K562 (cell line): ENCODE results near the gene NEUROD2. TPM values are rescaled to one million over a fixed set of nuclear protein-coding genes. Genes with fewer than 3 reads are reported as not detected.

Experiments
- ATAC-seq: fragments of 200-7000 bp; cut with Tn5 transposase; 3 replicates; pipeline ENCODE4 v1.9.1; 2020; ENCODE audit warnings: moderate library complexity
- BruUV-seq: library from RNA; stranded (reverse); fragments of 400-500 nt; replicated peaks from 2 replicates; lab custom pipeline; 2021; lab: Mats Ljungman, UMichigan
- CTCF ChIA-PET: fragments of 300-600 bp; formaldehyde crosslinking; extraction: SDS; loops from one replicate; lab custom pipeline; 2021; ENCODE audit warnings: low intra/inter-chr PET ratio; lab: Yijun Ruan, JAX
- POLR2A ChIA-PET: fragments of 300-600, 350-650 bp; sonication (Branson Sonifier 250); formaldehyde crosslinking; extraction: SDS; loops from one replicate; lab custom pipeline; 2021; ENCODE audit warnings: antibody characterized with exemption, inconsistent platforms; lab: Yijun Ruan, JAX
- DNase-seq, 4 experiments: peaks; one replicate each; pipeline versions ENCODE4 v3.0.0 to v3.0.0-alpha.2; 2011 to 2018; ENCODE audit warnings: low spot score in 3 of 4, mixed read lengths in 3 of 4; ENCODE audit errors: extremely low read depth in 1 of 4
- FAIRE-seq: peaks from 2 replicates; lab custom pipeline; 2011; peaks lifted over from hg19 to GRCh38; lab: Jason Lieb, UNC
- H2AFZ ChIP-seq: 2 replicates; pipeline ENCODE4 v1.6.0; 2011; ENCODE audit warnings: low read depth, low read length, control low read depth, inconsistent platforms
- H3K27ac ChIP-seq: fragments of 200-600 bp; 3 replicates; pipeline ENCODE4 v1.8.0; 2011; ENCODE audit warnings: low read depth, mild to moderate bottlenecking, control low read depth, inconsistent platforms, low read length, moderate library complexity, mixed read lengths; ENCODE audit errors: extremely low read depth
- H3K27me3 ChIP-seq, 2 experiments: fragments of 300-600 bp in 1 of 2; 2 replicates in 1 of 2; 3 replicates in 1 of 2; pipeline versions ENCODE4 v1.6.0 to v1.8.0; 2011; ENCODE audit warnings: inconsistent platforms in 2 of 2, low read length in 2 of 2, mild to moderate bottlenecking in 1 of 2, mixed read lengths in 1 of 2, moderate library complexity in 1 of 2; ENCODE audit not compliant: control insufficient read depth in 2 of 2, insufficient read depth in 2 of 2
- H3K36me3 ChIP-seq: fragments of 300-600 bp; 3 replicates; pipeline ENCODE4 v1.8.0; 2011; ENCODE audit warnings: mild to moderate bottlenecking, low read length, inconsistent platforms; ENCODE audit not compliant: control insufficient read depth, insufficient read depth
- H3K4me1 ChIP-seq, 2 experiments: fragments of 200-600 bp in 1 of 2; replicated peaks in 1 of 2; 2 replicates in 1 of 2; 3 replicates in 1 of 2; pipeline versions ENCODE4 v1.5.1 to v1.8.0; 2011; ENCODE audit warnings: inconsistent platforms in 2 of 2, low read length in 2 of 2, mild to moderate bottlenecking in 1 of 2, mixed read lengths in 1 of 2, moderate library complexity in 1 of 2; ENCODE audit not compliant: control insufficient read depth in 2 of 2, insufficient read depth in 2 of 2
- H3K4me2 ChIP-seq: 2 replicates; pipeline ENCODE4 v1.6.1; 2011; ENCODE audit warnings: low read length, control low read depth, inconsistent platforms, mixed read lengths; ENCODE audit not compliant: insufficient read depth
- H3K4me3 ChIP-seq: fragments of 200-600 bp; sonication (generic), shearing (Covaris generic); 2 replicates; pipeline ENCODE4 v1.5.1; 2016; ENCODE audit warnings: control low read depth, inconsistent platforms
- H3K79me2 ChIP-seq: fragments of 200-600 bp; 3 replicates; pipeline ENCODE4 v1.8.0; 2011; ENCODE audit warnings: low read length, inconsistent platforms; ENCODE audit not compliant: control insufficient read depth, insufficient read depth
- H3K9ac ChIP-seq, 2 experiments: 2 replicates each; pipeline versions ENCODE4 v1.6.0 to v1.6.1; 2011; ENCODE audit warnings: low read depth in 2 of 2, low read length in 2 of 2, control low read depth in 1 of 2, inconsistent platforms in 1 of 2, mild to moderate bottlenecking in 1 of 2, mixed read lengths in 1 of 2; ENCODE audit not compliant: insufficient read depth in 1 of 2
- H3K9me1 ChIP-seq: one replicate; pipeline ENCODE4 v1.6.0; 2011; ENCODE audit warnings: inconsistent platforms, mild to moderate bottlenecking, low read length, moderate library complexity; ENCODE audit not compliant: control insufficient read depth, insufficient read depth
- H3K9me3 ChIP-seq: replicated peaks from 2 replicates; pipeline ENCODE4 v1.5.1; 2011; ENCODE audit warnings: low read depth, low read length, inconsistent platforms; ENCODE audit not compliant: control insufficient read depth, insufficient read depth
- H4K20me1 ChIP-seq: replicated peaks from 2 replicates; pipeline ENCODE4 v1.6.1; 2011; ENCODE audit warnings: low read length, inconsistent platforms, mixed read lengths; ENCODE audit not compliant: control insufficient read depth, insufficient read depth
- ATF3 ChIP-seq, 2 experiments: fragments of 450-650 bp in 1 of 2; sonication (generic) in 1 of 2; formaldehyde crosslinking in 1 of 2; IDR thresholded peaks in 1 of 2; conservative IDR thresholded peaks in 1 of 2; 2 replicates each; pipeline versions ENCODE4 v1.6.1 to v1.8.1; 2016 to 2023; ENCODE audit warnings: mild to moderate bottlenecking in 2 of 2, moderate library complexity in 2 of 2, inconsistent platforms in 1 of 2, missing genetic modification reagents in 1 of 2
- FOSL1 ChIP-seq: fragments of 200-800 bp; sonication (Bioruptor generic); conservative IDR thresholded peaks from 2 replicates; pipeline ENCODE4 v1.6.1; 2016; ENCODE audit warnings: missing genetic modification characterization, missing compliant biosample characterization
- HMG20A ChIP-seq: fragments of 450-650 bp; formaldehyde crosslinking; conservative IDR thresholded peaks from 2 replicates; pipeline ENCODE4 v1.4.0; 2020; ENCODE audit warnings: mild to moderate bottlenecking, mixed read lengths
- JUND ChIP-seq, 2 experiments: IDR thresholded peaks; 2 replicates in 1 of 2; 3 replicates in 1 of 2; pipeline ENCODE4 v1.6.1; 2011; ENCODE audit warnings: borderline replicate concordance in 2 of 2, low read depth in 2 of 2, low read length in 2 of 2, improper control_type of control experiment in 1 of 2, missing biosample characterization in 1 of 2, missing genetic modification characterization in 1 of 2, missing genetic modification reagents in 1 of 2
- MIER1 ChIP-seq: fragments of 450-650 bp; IDR thresholded peaks from 2 replicates; pipeline ENCODE4 v1.6.1; 2016; ENCODE audit warnings: antibody characterized with exemption, mild to moderate bottlenecking, low read depth
- PHB ChIP-seq: fragments of 250-450 bp; sonication (Bioruptor Pico); IDR thresholded peaks from 2 replicates; pipeline ENCODE4 v1.5.0; 2021
- RHOXF2B ChIP-seq: fragments of 250-450 bp; sonication (Bioruptor Pico); conservative IDR thresholded peaks from 2 replicates; pipeline ENCODE4 v1.5.1; 2021
- ZNF274 ChIP-seq: IDR thresholded peaks from 2 replicates; pipeline ENCODE4 v1.6.1; 2011; ENCODE audit warnings: low read depth, mild to moderate bottlenecking, low read length, moderate library complexity, borderline replicate concordance
- WGBS: fragments of 100-300 bp; shearing (Covaris generic); methylation state at CpG from one replicate; pipeline ENCODE4 v1.1.6; 2016; ENCODE audit warnings: low coverage, mixed read lengths; ENCODE audit not compliant: insufficient coverage; ENCODE audit errors: missing lambda C conversion rate; 5-methylcytosine and 5-hydroxymethylcytosine counted together
- in situ Hi-C: fragments of 300-500 bp; cut with MboI; formaldehyde crosslinking; loops from 4 replicates; pipeline ENCODE4 v1.15.0; 2018; ENCODE audit warnings: inconsistent platforms, mixed read lengths
- intact Hi-C: fragments of 100-400 bp; cut with micrococcal nuclease; formaldehyde crosslinking; loops from 2 replicates; pipeline ENCODE4 v1.14.2; 2022
- polyA plus RNA-seq, 8 experiments: library from polyadenylated mRNA; depleted of rRNA in 4 of 8; stranded (reverse) in 5 of 8; unstranded in 3 of 8; fragments of >200 nt; fragmentation: Nextera tagmentation in 2 of 8; fragmentation: Illumina TruSeq in 1 of 8; extraction: Ambion mirVana in 2 of 8; extraction: Trizol in 1 of 8; gene quantifications; 2 replicates each; pipeline versions ENCODE4 v1.2.1 to v1.2.3, GENCODE V29; 2011 to 2014; ENCODE audit warnings: inconsistent platforms in 1 of 8, missing spikeins in 1 of 8
- total RNA-seq, 7 experiments: library from RNA; depleted of rRNA in 6 of 7; stranded (reverse); fragments of >200 nt in 6 of 7; fragmentation: Illumina TruSeq in 2 of 7; extraction: Trizol in 2 of 7; gene quantifications; 2 replicates each; pipeline versions ENCODE4 v1.2.1 to v1.2.3, GENCODE V29; 2011 to 2021; ENCODE audit warnings: low replicate concordance in 1 of 7
- TF ChIP-seq, protein P1 (sequence below), 2 experiments: fragments of 450-650 bp; IDR thresholded peaks; 2 replicates each; pipeline ENCODE4 v1.6.1; 2018; ENCODE audit warnings: mild to moderate bottlenecking in 2 of 2, low read depth in 1 of 2; ENCODE audit not compliant: partially characterized antibody in 2 of 2
- TF ChIP-seq, protein P2 (sequence below): fragments of 450-650 bp; IDR thresholded peaks from 2 replicates; pipeline ENCODE4 v1.7.1; 2018; ENCODE audit warnings: mild to moderate bottlenecking, low read depth; ENCODE audit not compliant: partially characterized antibody

Gene NEUROD2
- total and polyA plus RNA-seq, 9 of the 15 experiments (the other 6 are each of a cell fraction or from before 2014, with no cell fraction given): not detected

DNA sequence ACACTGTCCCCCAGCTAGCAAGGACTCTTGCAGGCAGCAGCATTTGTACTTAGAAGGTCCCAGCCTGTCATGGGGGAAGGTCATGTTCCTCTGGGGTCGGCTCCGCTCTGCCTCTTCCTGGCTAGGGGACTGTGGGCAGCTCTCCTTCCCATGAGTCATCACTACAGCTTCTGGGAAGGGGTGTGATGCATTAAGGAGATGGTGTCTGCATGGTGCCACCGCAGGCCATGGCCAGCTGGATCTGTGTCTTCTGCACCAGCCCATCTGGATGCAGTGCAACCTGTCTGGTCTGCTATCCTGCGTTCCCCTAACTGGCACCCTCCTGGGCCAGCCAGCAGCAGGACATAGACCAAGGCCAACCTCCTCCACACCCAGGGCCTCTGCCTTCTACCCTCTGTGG is 35.6 kb upstream of the NEUROD2 start:
- Histone ChIP-seq H3K9me1 (no peaks in the 10 kb centered on the region), H3K79me2 (peaks cover 83% of the 10 kb centered on the region)
- no peak for ATAC-seq
- intact Hi-C loops: no loop called here
- TF ChIP-seq JUND (IDR thresholded peaks at IDR 0.05; ENCODE audit: borderline replicate concordance, low read depth, low read length): peak; percentile 55; the same call in 1 of the 2 replicates
- 0 out of 3 replicates have a peak, but pooled peaks have one; percentile 27 for TF ChIP-seq JUND (tag; IDR thresholded peaks at IDR 0.05; ENCODE audit: borderline replicate concordance, low read depth, low read length)
- TF ChIP-seq ZNF274: no peak
- no peak for TF ChIP-seq RHOXF2B
- TF ChIP-seq, protein P1, sequence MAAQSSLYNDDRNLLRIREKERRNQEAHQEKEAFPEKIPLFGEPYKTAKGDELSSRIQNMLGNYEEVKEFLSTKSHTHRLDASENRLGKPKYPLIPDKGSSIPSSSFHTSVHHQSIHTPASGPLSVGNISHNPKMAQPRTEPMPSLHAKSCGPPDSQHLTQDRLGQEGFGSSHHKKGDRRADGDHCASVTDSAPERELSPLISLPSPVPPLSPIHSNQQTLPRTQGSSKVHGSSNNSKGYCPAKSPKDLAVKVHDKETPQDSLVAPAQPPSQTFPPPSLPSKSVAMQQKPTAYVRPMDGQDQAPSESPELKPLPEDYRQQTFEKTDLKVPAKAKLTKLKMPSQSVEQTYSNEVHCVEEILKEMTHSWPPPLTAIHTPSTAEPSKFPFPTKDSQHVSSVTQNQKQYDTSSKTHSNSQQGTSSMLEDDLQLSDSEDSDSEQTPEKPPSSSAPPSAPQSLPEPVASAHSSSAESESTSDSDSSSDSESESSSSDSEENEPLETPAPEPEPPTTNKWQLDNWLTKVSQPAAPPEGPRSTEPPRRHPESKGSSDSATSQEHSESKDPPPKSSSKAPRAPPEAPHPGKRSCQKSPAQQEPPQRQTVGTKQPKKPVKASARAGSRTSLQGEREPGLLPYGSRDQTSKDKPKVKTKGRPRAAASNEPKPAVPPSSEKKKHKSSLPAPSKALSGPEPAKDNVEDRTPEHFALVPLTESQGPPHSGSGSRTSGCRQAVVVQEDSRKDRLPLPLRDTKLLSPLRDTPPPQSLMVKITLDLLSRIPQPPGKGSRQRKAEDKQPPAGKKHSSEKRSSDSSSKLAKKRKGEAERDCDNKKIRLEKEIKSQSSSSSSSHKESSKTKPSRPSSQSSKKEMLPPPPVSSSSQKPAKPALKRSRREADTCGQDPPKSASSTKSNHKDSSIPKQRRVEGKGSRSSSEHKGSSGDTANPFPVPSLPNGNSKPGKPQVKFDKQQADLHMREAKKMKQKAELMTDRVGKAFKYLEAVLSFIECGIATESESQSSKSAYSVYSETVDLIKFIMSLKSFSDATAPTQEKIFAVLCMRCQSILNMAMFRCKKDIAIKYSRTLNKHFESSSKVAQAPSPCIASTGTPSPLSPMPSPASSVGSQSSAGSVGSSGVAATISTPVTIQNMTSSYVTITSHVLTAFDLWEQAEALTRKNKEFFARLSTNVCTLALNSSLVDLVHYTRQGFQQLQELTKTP (IDR thresholded peaks at IDR 0.05; ENCODE audit: low read depth in 1 of 2, partially characterized antibody in 2 of 2): no peak
- TF ChIP-seq FOSL1 (tag): 0 out of 2 replicates have a peak, but pooled peaks have one; percentile 31
- TF ChIP-seq, protein P2, sequence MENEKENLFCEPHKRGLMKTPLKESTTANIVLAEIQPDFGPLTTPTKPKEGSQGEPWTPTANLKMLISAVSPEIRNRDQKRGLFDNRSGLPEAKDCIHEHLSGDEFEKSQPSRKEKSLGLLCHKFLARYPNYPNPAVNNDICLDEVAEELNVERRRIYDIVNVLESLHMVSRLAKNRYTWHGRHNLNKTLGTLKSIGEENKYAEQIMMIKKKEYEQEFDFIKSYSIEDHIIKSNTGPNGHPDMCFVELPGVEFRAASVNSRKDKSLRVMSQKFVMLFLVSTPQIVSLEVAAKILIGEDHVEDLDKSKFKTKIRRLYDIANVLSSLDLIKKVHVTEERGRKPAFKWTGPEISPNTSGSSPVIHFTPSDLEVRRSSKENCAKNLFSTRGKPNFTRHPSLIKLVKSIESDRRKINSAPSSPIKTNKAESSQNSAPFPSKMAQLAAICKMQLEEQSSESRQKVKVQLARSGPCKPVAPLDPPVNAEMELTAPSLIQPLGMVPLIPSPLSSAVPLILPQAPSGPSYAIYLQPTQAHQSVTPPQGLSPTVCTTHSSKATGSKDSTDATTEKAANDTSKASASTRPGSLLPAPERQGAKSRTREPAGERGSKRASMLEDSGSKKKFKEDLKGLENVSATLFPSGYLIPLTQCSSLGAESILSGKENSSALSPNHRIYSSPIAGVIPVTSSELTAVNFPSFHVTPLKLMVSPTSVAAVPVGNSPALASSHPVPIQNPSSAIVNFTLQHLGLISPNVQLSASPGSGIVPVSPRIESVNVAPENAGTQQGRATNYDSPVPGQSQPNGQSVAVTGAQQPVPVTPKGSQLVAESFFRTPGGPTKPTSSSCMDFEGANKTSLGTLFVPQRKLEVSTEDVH: no peak
- no peak for TF ChIP-seq MIER1
- TF ChIP-seq HMG20A (CRISPR knock-in tag): no peak
- peak; percentile 62 for TF ChIP-seq ATF3 (IDR thresholded peaks at IDR 0.05)
- TF ChIP-seq ATF3 (CRISPR knock-in tag; conservative IDR thresholded peaks at IDR 0.05): no peak
- no peak for TF ChIP-seq PHB (CRISPR knock-in tag)
- TF ChIP-seq, all 486 proteins: peak for 3
- BruUV-seq: no TSS peak
- Histone ChIP-seq H3K9me3 (no peaks in the 10 kb centered on the region), H3K4me2 (no peak overlapping the region), H3K4me3 (no peak overlapping the region), H3K36me3 (peaks cover 11% of the 10 kb centered on the region; the same call in 2 of the 3 replicates), H3K27me3 (no peaks in the 10 kb centered on the region), H4K20me1 (peaks cover 29% of the 10 kb centered on the region), H3K4me1 (peaks cover 61 to 67% of the 10 kb centered on the region in 2 experiments), H3K27ac (no peak overlapping the region), H2AFZ (no peak overlapping the region), H3K9ac (peak overlapping the region in 1 of 2 experiments; percentile 3; a peak in 1 of 4 replicates)
- WGBS: 63% methylated on average over 3 of the region's 4 CpGs
- FAIRE-seq: no peak
- in situ Hi-C loops: no loop called here
- CTCF ChIA-PET: no interaction called here
- DNase-seq: no peak
- POLR2A ChIA-PET: interaction anchor here (0.6 kb wide), 1 partner anchor 19 kb away, joined by 4 read pairs; no protein-coding TSS in a partner anchor
